GM23338 (cell line): ENCODE results near the gene CLK3. TPM values are rescaled to one million over a fixed set of nuclear protein-coding genes. Genes with fewer than 3 reads are reported as not detected.

Source experiments
- ATAC-seq: fragments of 200-7000 bp; cut with Tn5 transposase; 3 replicates; pipeline ENCODE4 v1.9.1; 2020
- DNase-seq: peaks from one replicate; pipeline ENCODE4 v3.0.0-alpha.2; 2015; ENCODE audit warnings: low spot score
- H2AFZ ChIP-seq: fragments of 200-600 bp; sonication (generic); 2 replicates; pipeline ENCODE4 v1.8.0; 2016; ENCODE audit warnings: antibody characterized with exemption, mild to moderate bottlenecking, moderate library complexity
- H3F3A ChIP-seq: fragments of 200-600 bp; sonication (generic); replicated peaks from 2 replicates; pipeline ENCODE4 v1.8.0; 2017; ENCODE audit warnings: antibody characterized with exemption, mixed run types, low read depth
- H3K27ac ChIP-seq: fragments of 200-600 bp; sonication (generic); 2 replicates; pipeline ENCODE4 v1.6.1; 2016; ENCODE audit warnings: low read depth
- H3K27me3 ChIP-seq: fragments of 200-600 bp; sonication (generic); 2 replicates; pipeline ENCODE4 v1.8.0; 2016; ENCODE audit warnings: mild to moderate bottlenecking, mixed run types, moderate library complexity; ENCODE audit not compliant: insufficient read depth
- H3K36me3 ChIP-seq: fragments of 200-600 bp; sonication (generic); 2 replicates; pipeline ENCODE4 v1.8.0; 2016; ENCODE audit warnings: mild to moderate bottlenecking; ENCODE audit not compliant: insufficient read depth
- H3K4me1 ChIP-seq: fragments of 200-600 bp; sonication (generic); 2 replicates; pipeline ENCODE4 v1.8.0; 2016; ENCODE audit warnings: mild to moderate bottlenecking, moderate library complexity; ENCODE audit not compliant: insufficient read depth
- H3K4me2 ChIP-seq: fragments of 200-600 bp; sonication (generic); 2 replicates; pipeline ENCODE4 v1.7.1; 2017; ENCODE audit warnings: mixed run types
- H3K4me3 ChIP-seq: fragments of 200-600 bp; sonication (generic); 2 replicates; pipeline ENCODE4 v1.6.1; 2016; ENCODE audit warnings: mixed run types
- H3K79me2 ChIP-seq: fragments of 200-600 bp; sonication (generic); replicated peaks from 2 replicates; pipeline ENCODE4 v1.8.0; 2017; ENCODE audit warnings: mild to moderate bottlenecking; ENCODE audit not compliant: insufficient read depth
- H3K9me2 ChIP-seq: fragments of 200-600 bp; sonication (generic); 2 replicates; pipeline ENCODE4 v1.8.0; 2017; ENCODE audit not compliant: insufficient read depth
- H4K20me1 ChIP-seq: fragments of 200-600 bp; sonication (generic); replicated peaks from 2 replicates; pipeline ENCODE4 v1.8.0; 2017; ENCODE audit warnings: mild to moderate bottlenecking; ENCODE audit not compliant: insufficient read depth
- H3K27ac Mint-ChIP-seq: 2 replicates; pipeline ENCODE4 v1.8.0; 2020; ENCODE audit warnings: inconsistent platforms, mild to moderate bottlenecking, moderate library complexity, mixed read lengths
- H3K27me3 Mint-ChIP-seq: 3 replicates; pipeline ENCODE4 v1.8.0; 2022; ENCODE audit warnings: low read depth, mild to moderate bottlenecking, moderate library complexity, mixed read lengths, inconsistent platforms; ENCODE audit not compliant: insufficient read depth, poor library complexity
- H3K36me3 Mint-ChIP-seq: 3 replicates; pipeline ENCODE4 v1.8.0; 2021; ENCODE audit warnings: low read depth, mild to moderate bottlenecking, inconsistent platforms, moderate library complexity, mixed read lengths
- H3K4me1 Mint-ChIP-seq: 3 replicates; pipeline ENCODE4 v1.8.0; 2020; ENCODE audit warnings: mild to moderate bottlenecking, inconsistent platforms, mixed read lengths
- H3K4me3 Mint-ChIP-seq: 3 replicates; pipeline ENCODE4 v1.8.0; 2021; ENCODE audit warnings: moderate library complexity, mild to moderate bottlenecking, inconsistent platforms, mixed read lengths
- H3K9me3 Mint-ChIP-seq: 3 replicates; pipeline ENCODE4 v1.8.0; 2020; ENCODE audit warnings: moderate library complexity, mild to moderate bottlenecking, inconsistent platforms, mixed read lengths
- CREB1 ChIP-seq: fragments of 250-450 bp; sonication (Bioruptor Pico); IDR thresholded peaks from 2 replicates; pipeline ENCODE4 v1.5.0; 2020; ENCODE audit warnings: low read depth, mild to moderate bottlenecking, moderate library complexity
- EZH2 ChIP-seq: fragments of 200-600 bp; sonication (generic); IDR thresholded peaks from one replicate; pipeline ENCODE4 v1.8.0; 2017; ENCODE audit warnings: antibody characterized with exemption, mild to moderate bottlenecking, low read depth; ENCODE audit not compliant: unreplicated experiment
- NANOG ChIP-seq: IDR thresholded peaks from 2 replicates; pipeline ENCODE4 v1.6.1; 2016; ENCODE audit warnings: antibody characterized with exemption, borderline replicate concordance
- POLR2AphosphoS5 ChIP-seq: IDR thresholded peaks from 2 replicates; pipeline ENCODE4 v1.6.1; 2016; ENCODE audit warnings: antibody characterized with exemption, low read depth
- REST ChIP-seq: IDR thresholded peaks from one replicate; pipeline ENCODE4 v1.6.1; 2018; ENCODE audit warnings: antibody characterized with exemption; ENCODE audit not compliant: unreplicated experiment
- STAT1 ChIP-seq: IDR thresholded peaks from one replicate; pipeline ENCODE4 v1.6.1; 2016; ENCODE audit warnings: antibody characterized with exemption; ENCODE audit not compliant: unreplicated experiment
- ZNF331 ChIP-seq: fragments of 250-450 bp; sonication (Bioruptor Pico); IDR thresholded peaks from 2 replicates; pipeline ENCODE4 v1.5.0; 2020; ENCODE audit warnings: low read depth, mild to moderate bottlenecking, moderate library complexity
- ZNF462 ChIP-seq: fragments of 250-450 bp; sonication (Bioruptor Pico); IDR thresholded peaks from 2 replicates; pipeline ENCODE4 v1.5.0; 2020; ENCODE audit warnings: mild to moderate bottlenecking, moderate library complexity
- polyA plus RNA-seq: library from polyadenylated mRNA; unstranded; fragments of >200 nt; fragmentation: Nextera tagmentation; extraction: Ambion mirVana; gene quantifications from 2 replicates; pipeline ENCODE4 v1.2.1, GENCODE V29; 2016
- total RNA-seq: library from RNA; depleted of rRNA; stranded (reverse); fragments of >200 nt; shearing (Covaris generic); gene quantifications from 2 replicates; pipeline ENCODE4 v1.2.3, GENCODE V29; 2014
- TF ChIP-seq, protein P1 (sequence below): IDR thresholded peaks from 2 replicates; pipeline ENCODE4 v1.6.1; 2016; ENCODE audit warnings: antibody characterized with exemption
- TF ChIP-seq, protein P2 (sequence below), 2 experiments: fragments of 200-600 bp in 1 of 2; sonication (generic) in 1 of 2; conservative IDR thresholded peaks; 2 replicates each; pipeline versions ENCODE4 v1.5.1 to v1.6.1; 2016 to 2017; ENCODE audit warnings: antibody characterized with exemption in 2 of 2, low read depth in 2 of 2, mild to moderate bottlenecking in 2 of 2, moderate library complexity in 1 of 2

CLK3 gene
- total and polyA plus RNA-seq, 2 experiments from 2014 or later: 40.7 to 67.7 TPM

DNA sequence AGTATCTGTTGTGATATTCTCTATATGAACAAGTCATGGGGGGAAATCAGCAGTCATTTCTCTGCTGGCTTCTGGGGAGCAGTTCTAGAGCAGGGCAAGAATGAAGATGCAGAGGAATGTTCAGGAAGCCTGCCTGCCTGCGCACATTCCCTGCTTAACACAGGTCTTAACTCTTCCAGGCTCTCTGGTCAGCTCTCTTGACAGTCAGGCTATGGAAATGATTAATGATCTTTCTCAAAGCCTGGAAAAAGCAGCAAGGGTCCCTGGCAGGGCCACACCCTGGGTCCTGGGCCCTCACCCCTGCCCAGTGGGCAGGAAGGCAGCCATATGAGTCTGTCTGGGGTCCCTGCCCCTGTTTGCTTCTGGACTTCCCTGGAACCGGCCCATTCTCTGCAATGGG, 31.4 kb upstream of the CLK3 start:
- H3K27ac Mint-ChIP-seq: no peak overlapping the region
- TF ChIP-seq REST (no peak), ZNF462 (CRISPR knock-in tag) (no peak), ZNF331 (CRISPR knock-in tag) (no peak), CREB1 (CRISPR knock-in tag) (no peak), EZH2 (no peak), NANOG (no peak), STAT1 (no peak), POLR2AphosphoS5 (no peak)
- TF ChIP-seq, protein P1, sequence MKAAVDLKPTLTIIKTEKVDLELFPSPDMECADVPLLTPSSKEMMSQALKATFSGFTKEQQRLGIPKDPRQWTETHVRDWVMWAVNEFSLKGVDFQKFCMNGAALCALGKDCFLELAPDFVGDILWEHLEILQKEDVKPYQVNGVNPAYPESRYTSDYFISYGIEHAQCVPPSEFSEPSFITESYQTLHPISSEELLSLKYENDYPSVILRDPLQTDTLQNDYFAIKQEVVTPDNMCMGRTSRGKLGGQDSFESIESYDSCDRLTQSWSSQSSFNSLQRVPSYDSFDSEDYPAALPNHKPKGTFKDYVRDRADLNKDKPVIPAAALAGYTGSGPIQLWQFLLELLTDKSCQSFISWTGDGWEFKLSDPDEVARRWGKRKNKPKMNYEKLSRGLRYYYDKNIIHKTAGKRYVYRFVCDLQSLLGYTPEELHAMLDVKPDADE: no peak
- TF ChIP-seq, protein P2, sequence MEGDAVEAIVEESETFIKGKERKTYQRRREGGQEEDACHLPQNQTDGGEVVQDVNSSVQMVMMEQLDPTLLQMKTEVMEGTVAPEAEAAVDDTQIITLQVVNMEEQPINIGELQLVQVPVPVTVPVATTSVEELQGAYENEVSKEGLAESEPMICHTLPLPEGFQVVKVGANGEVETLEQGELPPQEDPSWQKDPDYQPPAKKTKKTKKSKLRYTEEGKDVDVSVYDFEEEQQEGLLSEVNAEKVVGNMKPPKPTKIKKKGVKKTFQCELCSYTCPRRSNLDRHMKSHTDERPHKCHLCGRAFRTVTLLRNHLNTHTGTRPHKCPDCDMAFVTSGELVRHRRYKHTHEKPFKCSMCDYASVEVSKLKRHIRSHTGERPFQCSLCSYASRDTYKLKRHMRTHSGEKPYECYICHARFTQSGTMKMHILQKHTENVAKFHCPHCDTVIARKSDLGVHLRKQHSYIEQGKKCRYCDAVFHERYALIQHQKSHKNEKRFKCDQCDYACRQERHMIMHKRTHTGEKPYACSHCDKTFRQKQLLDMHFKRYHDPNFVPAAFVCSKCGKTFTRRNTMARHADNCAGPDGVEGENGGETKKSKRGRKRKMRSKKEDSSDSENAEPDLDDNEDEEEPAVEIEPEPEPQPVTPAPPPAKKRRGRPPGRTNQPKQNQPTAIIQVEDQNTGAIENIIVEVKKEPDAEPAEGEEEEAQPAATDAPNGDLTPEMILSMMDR (conservative IDR thresholded peaks at IDR 0.05; ENCODE audit: low read depth in 2 of 2): no peak
- Histone ChIP-seq H3K27ac (no peak overlapping the region; the same call in 1 of the 2 replicates), H3K36me3 (peaks cover 9% of the 10 kb centered on the region; the same call in 1 of the 2 replicates), H2AFZ (no peak overlapping the region), H3K4me3 (no peak overlapping the region), H3K27me3 (no peaks in the 10 kb centered on the region), H3K4me2 (no peak overlapping the region), H3K4me1 (peaks cover 16% of the 10 kb centered on the region), H3K79me2 (peaks cover 33% of the 10 kb centered on the region), H3K9me2 (no peaks in the 10 kb centered on the region), H4K20me1 (peaks cover 40% of the 10 kb centered on the region), H3F3A (peaks cover 8% of the 10 kb centered on the region)
- H3K4me1 Mint-ChIP-seq: peaks cover 26% of the 10 kb centered on the region
- peaks cover 6% of the 10 kb centered on the region for H3K27me3 Mint-ChIP-seq
- H3K36me3 Mint-ChIP-seq: peaks cover 43% of the 10 kb centered on the region
- H3K9me3 Mint-ChIP-seq: no peaks in the 10 kb centered on the region
- ATAC-seq: no peak
- no peak for DNase-seq
- no peak overlapping the region for H3K4me3 Mint-ChIP-seq
